Measurements from ENCODE around the gene MEAK7.

MEAK7 gene

GRCh38 chr16:84481051-84481735, 23.3 kb downstream of the MEAK7 start:
- H3K4me3 ChIP-seq (ENCODE audit: low read depth, low read length), result no peak overlapping the region
- TF ChIP-seq MAX (IDR thresholded peaks at IDR 0.05; ENCODE audit: low read depth, low read length) (no peak), POLR2A (IDR thresholded peaks at IDR 0.05; ENCODE audit: extremely low read depth, insufficient read length) (no peak), MYC (IDR thresholded peaks at IDR 0.05; ENCODE audit: low read depth, low read length) (no peak), CTCF (IDR thresholded peaks at IDR 0.05; ENCODE audit: low read depth, low read length) (no peak)
- DNase-seq (ENCODE audit: low read depth), result no peak

- DNase-seq (ENCODE audit: low read depth), result no peak
- no peak overlapping the region for H3K4me3 ChIP-seq (ENCODE audit: low read depth, low read length)
- no peak for TF ChIP-seq CTCF (IDR thresholded peaks at IDR 0.05; ENCODE audit: low read depth, low read length)
- TF ChIP-seq MYC (IDR thresholded peaks at IDR 0.05; ENCODE audit: low read depth, low read length), result no peak
- no peak for TF ChIP-seq POLR2A (IDR thresholded peaks at IDR 0.05; ENCODE audit: extremely low read depth, insufficient read length)
- TF ChIP-seq MAX (IDR thresholded peaks at IDR 0.05; ENCODE audit: low read depth, low read length), result no peak
These were observed 24.6 kb downstream of the MEAK7 start for GRCh38 chr16:84479716-84480450.

GRCh38 chr16:84478172-84478947, 26.1 kb downstream of the MEAK7 start:
- no peak overlapping the region for H3K4me3 ChIP-seq (ENCODE audit: low read depth, low read length)
- TF ChIP-seq MAX (IDR thresholded peaks at IDR 0.05; ENCODE audit: low read depth, low read length) (no peak), CTCF (IDR thresholded peaks at IDR 0.05; ENCODE audit: low read depth, low read length) (no peak), POLR2A (IDR thresholded peaks at IDR 0.05; ENCODE audit: extremely low read depth, insufficient read length) (no peak), MYC (IDR thresholded peaks at IDR 0.05; ENCODE audit: low read depth, low read length) (no peak)
- peak; percentile 18 for DNase-seq (ENCODE audit: low read depth)

- no peak for DNase-seq (ENCODE audit: low read depth)
- no peak overlapping the region for H3K4me3 ChIP-seq (ENCODE audit: low read depth, low read length)
- TF ChIP-seq MYC (IDR thresholded peaks at IDR 0.05; ENCODE audit: low read depth, low read length) (no peak), CTCF (IDR thresholded peaks at IDR 0.05; ENCODE audit: low read depth, low read length) (no peak), MAX (IDR thresholded peaks at IDR 0.05; ENCODE audit: low read depth, low read length) (no peak), POLR2A (IDR thresholded peaks at IDR 0.05; ENCODE audit: extremely low read depth, insufficient read length) (no peak)
These were observed 26.8 kb downstream of the MEAK7 start for GRCh38 chr16:84477661-84478060.

GRCh38 chr16:84476401-84476800, 28.1 kb downstream of the MEAK7 start:
- H3K4me3 ChIP-seq (ENCODE audit: low read depth, low read length), result no peak overlapping the region
- TF ChIP-seq CTCF (IDR thresholded peaks at IDR 0.05; ENCODE audit: low read depth, low read length) (no peak), MYC (IDR thresholded peaks at IDR 0.05; ENCODE audit: low read depth, low read length) (no peak), POLR2A (IDR thresholded peaks at IDR 0.05; ENCODE audit: extremely low read depth, insufficient read length) (no peak), MAX (IDR thresholded peaks at IDR 0.05; ENCODE audit: low read depth, low read length) (no peak)
- DNase-seq (ENCODE audit: low read depth), result no peak

Measured in NB4 (cell line).